GM18858 (cell line): ENCODE results near the gene SUMF2.
"Not testable (repeated sequence)": the region's sequence is repeated elsewhere in the genome, so short reads cannot be mapped to it uniquely, and the experiment has no call there.

Experiments
- ATAC-seq: cut with Tn5 transposase; IDR thresholded peaks from one replicate; pipeline ENCODE4 v1.9.1; 2021; ENCODE audit not compliant: unreplicated experiment

Gene SUMF2

GRCh38 chr7:56063882-56064625, at the start of gene SUMF2:
Gene SUMF2 (plus strand): TSS chr7:56064286. CDS start chr7:56064312, 26 bp downstream.
- ATAC-seq: peak; percentile 74

- not testable (repeated sequence) for ATAC-seq
Observed at GRCh38 chr7:56017015-56017414, 47.1 kb upstream of the SUMF2 start.

DNA sequence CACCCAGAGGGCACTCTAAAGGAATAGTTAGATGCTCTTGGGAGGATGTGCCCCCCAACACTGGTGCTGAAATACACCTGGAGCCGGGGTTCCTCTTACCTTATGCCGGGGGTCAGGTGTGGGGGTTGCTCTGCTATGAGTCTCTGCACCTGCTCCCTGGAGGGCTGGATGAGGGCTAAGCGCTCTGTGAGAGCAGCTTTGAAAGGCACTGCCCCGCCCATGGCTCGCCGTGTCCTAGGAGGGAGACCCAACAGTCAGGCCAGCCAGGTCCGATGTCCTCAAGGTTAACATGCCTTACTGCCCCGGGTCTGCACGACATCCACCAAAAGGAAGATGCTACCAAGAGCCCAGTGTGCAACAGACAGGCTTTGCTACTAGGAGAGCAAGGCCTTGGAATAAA, 44.6 kb upstream of the SUMF2 start:
- ATAC-seq: no peak

DNA sequence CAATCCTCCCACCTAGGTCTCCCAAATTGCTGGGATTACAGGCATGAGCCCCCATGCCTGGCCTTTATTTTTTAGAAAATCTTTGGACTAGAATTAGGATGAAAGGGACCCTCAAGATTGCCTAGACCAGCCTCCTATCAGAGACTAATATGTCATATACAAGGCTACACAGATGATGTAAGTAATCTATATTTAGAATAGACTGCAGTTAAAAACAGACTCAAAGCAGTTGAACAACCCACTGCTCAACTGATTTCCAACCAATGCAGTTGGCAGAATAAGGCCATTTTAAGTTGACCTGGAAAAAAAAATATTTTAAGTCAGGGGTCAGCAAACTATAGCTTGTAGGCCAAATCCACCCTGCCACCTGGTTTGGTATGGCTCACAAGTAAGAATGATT, 40.6 kb upstream of the SUMF2 start:
- ATAC-seq: no peak

GRCh38 chr7:56026538-56026937, 37.5 kb upstream of the SUMF2 start:
- no peak for ATAC-seq

GRCh38 chr7:56028942-56029630, 35.0 kb upstream of the SUMF2 start:
- no peak for ATAC-seq

- ATAC-seq: no peak
Observed at GRCh38 chr7:56030340-56030739, 33.7 kb upstream of the SUMF2 start.

DNA sequence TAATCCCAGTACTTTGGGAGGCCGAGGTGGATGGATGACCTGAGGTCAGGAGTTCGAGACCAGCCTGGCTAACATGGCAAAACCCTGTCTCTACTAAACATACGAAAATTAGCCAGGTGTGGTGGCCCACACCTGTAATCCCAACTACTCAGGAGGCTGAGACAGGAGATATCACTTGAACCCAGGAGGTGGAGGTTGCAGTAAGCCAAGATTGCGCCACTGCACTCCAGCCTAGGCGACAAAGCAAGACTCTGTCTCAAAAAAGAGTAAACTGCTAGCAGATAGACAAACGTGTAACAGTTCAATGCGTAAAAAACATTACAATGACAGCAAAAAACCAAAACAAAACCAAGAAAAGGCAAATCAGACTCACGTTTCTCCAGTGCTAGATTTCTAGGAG, 32.5 kb upstream of the SUMF2 start:
- ATAC-seq: not testable (repeated sequence)

DNA sequence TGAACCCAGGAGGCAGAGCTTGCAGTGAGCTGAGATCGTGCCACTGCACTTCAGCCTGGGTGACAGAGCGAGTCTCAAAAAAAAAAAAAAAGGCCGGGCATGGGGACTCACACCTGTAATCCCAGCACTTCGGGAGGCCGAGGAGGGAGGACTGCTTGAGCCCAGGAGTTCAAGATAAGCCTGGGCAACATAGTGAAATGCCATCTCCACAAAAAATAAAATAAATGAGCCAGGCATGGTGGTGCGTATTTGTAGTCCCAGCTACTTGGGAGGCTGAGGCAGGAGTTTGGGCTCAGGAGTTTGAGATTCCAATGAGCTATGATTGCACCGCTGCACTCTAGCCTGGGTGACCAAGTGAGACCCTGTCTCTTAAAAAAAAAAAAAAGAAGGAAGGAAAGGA, 31.5 kb upstream of the SUMF2 start:
- ATAC-seq: not testable (repeated sequence)

DNA sequence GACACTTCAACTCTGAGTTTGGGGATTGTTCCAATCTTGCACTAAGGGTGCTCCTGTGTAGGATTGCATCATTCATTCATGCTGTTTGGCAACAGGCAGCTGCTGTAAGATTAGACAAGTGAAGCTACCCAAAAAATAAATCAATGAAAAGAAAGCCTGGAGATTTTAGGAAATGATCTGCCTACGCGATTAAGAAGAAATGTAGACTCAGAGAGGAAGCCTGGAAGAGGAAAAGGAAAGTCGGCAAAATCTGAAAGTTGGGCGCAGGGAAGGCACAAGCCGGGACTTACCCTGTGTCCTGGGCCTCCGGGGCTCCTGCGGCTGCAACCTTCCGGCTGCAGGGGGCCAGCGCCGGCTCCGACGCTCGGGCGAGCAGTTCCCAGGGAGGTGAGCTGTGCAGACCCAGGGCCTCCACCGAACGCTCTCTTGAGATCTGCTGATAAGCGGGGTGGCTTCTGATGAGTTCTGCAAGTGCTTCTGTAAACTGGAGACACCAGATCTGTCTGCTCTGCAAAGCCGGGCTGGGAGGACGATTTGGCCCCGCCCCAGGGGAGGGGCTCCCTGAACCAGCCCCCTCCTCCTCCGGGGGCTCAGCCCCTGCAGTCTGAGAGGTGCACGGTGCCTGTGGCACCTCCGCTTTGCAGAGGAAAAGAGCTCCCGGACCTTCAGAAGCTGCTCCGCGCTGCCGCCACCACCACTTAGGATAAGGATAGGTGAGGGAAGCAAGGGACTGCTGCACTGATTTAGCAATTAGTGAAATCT, 30.2 kb upstream of the SUMF2 start:
- ATAC-seq: peak; percentile 95

DNA sequence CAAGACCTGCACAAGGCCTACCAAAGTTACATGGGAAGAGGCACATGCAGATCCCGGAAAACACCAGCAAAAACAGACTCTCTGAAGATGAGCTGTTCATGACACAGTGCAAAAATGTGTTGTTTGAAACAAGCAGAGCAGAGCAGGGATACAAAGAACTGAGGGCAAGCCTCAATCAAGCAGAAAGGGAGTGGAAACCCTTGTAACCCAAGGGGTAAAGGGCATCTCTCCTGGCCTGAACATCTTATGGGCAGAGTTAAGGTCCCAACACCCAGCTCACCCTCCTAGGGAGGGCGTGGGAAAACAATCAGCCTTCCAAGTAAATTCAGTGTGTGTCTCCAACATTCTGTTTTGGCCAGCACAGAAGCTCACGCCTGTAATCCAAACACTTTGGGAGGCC, 23.4 kb upstream of the SUMF2 start:
- no peak for ATAC-seq

- not testable (repeated sequence) for ATAC-seq
Observed at GRCh38 chr7:56045758-56046157, 18.3 kb upstream of the SUMF2 start.

DNA sequence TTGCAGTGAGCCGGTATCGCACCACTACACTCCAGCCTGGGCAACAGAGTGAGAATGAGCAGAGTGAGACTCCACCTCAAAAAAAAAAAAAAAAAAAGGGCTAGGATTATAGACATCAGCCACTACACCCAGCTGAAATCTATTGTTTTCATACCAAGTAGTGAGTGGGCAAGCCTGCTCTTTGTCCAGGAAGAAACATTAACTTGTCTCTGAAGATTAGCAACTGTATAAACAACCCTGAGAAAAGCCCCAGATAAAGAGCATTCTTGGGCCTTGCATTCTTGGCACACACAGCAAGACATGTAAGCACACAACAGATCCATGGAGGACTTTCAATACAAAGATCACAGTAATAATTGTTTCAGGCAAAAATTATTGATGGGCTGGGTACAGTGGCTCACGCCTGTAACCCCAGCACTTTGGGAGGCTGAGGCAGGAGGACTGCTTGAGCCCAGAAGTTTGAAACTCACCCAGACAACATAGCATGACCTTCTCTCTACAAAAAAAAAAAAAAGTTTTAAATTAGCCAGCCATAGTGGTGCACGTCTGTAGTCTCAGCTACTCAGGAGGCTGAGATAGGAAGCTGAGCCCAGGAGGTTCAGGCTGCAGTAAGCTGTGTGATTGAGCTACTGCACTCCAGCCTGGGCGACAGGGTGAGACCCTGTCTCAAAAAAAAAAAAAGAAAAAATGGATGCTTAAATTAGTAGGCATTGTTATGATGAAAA, 17.2 kb upstream of the SUMF2 start:
- no peak for ATAC-seq

DNA sequence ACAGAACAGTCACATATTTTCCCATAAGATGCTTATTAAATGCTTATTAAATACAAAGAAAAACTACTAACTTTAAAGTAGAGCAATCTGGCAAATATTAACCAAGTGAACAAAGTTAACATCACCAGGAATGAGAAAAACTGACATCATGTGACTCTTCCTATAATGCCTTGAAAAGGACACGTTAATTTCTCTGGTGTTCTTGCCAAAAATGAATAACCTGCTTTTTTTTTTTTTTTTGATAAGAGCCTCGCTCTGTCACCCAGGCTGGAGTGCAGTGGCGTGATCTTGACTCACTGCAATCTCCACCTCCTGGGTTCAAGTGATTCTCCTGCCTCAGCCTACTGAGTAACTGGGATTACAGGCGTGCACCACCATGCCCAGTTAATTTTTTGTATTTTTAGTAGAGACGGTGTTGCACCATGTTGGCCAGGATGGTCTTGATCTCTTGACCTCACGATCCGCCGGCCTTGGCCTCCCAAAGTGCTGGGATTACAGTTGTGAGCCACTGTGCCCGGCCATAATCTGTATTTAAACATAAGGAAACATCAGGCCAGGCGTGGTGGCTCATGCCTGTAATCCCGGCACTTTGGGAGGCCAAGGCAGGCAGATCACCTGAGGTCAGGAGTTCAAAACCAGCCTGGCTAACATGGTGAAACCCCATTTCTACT, 16.5 kb upstream of the SUMF2 start:
- not testable (repeated sequence) for ATAC-seq

GRCh38 chr7:56048245-56048644, 15.8 kb upstream of the SUMF2 start:
- no peak for ATAC-seq

- ATAC-seq: not testable (repeated sequence)
Observed at GRCh38 chr7:56048763-56049162, 15.3 kb upstream of the SUMF2 start.

DNA sequence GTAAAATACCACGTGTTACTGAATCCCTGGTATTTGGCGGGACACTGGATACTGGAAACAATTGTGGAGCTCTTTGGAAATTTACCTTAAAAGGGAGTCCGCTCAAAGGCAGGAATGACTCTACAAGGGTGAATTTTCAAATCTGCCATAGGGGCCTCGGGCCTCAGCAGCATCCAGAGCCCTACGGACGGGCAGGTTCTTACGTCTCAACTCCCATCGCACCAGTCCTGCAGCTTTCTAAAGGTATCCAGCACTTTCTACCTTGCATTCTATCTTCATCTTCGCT, 13.1 kb upstream of the SUMF2 start:
- no peak for ATAC-seq

- peak; percentile 87 for ATAC-seq
Observed at GRCh38 chr7:56051339-56052191, 12.5 kb upstream of the SUMF2 start, which contains the start of the genes CCT6A and PSPH. Gene CCT6A (plus strand): TSS chr7:56051765. CDS start chr7:56051849, 84 bp downstream. Gene PSPH (minus strand): TSS chr7:56051444. CDS start chr7:56021212, 30,232 bp downstream.

DNA sequence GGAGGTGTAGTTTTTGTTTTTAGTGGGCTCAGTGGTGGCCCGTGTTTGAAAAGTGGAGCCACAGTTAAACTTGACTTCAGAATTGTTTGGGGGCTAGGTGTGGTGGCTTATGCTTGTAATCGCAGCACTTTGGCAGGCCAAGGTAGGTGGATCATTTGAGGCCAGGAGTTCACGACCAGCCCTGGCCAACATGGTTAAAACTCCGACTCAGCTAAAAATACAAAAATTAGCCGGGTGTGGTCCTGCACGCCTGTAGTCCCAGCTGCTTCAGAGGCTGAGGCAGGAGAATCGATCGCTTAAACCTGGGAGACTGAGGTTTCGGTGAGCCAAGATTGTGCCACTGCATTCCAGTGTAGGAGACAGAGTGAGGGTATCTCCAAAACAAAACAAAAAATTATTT, 10.7 kb upstream of the SUMF2 start:
- ATAC-seq: no peak

DNA sequence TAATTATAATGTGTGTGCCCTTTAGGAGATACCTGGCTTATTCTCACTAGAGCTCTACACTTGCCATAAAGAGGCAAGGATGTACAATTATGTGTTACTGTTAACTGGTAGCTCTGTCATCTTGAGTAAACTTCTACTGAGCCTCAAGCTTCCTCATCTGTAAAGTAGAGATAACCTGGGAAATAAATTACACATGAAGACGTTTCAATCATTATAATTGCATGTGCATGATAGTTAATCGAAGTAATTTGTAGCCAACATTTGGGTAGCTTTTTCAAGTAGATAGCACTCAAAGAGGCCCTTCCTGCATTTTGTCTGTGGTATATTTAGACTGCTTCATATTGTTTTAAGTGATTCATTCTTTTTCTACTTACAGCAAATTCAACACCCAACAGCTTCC, 10.1 kb upstream of the SUMF2 start:
- ATAC-seq: no peak
